ENCODE measurements around the gene GALNT7.

The GALNT7 gene

DNA sequence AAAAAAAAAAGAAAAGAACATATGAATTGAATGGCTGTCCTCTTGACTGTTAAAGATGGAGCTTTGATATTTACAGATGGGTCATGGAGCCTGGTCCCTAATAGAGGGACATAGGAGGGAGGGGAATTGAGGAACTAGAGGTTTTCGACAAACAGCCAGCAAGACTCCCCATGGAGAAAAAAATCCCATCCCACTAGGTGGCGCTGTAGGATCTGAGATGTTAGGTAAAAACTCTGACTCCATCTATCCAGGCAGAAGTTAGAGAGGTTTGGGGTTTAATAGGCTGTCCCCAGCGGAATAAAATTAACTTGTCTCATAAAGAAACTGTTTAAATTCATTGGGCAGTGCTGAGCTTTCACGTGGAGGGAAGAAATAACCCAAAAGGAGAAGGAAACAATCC lies 119.7 kb downstream of the GALNT7 start:
- CTCF ChIA-PET, result interaction anchor here (0.6 to 2.3 kb wide), 10 partner anchors 8 to 1252 kb away, joined by 3 to 13 read pairs (median 3); no protein-coding TSS in a partner anchor
- Histone ChIP-seq H3K4me1 (ENCODE audit: control insufficient read depth, insufficient read depth, low read length) (no peaks in the 10 kb centered on the region), H3K36me3 (ENCODE audit: control insufficient read depth in 2 of 2, insufficient read depth in 1 of 2, low read length in 2 of 2) (no peaks in the 10 kb centered on the region), H3K9me3 (ENCODE audit: control insufficient read depth, insufficient read depth, low read depth, low read length) (no peaks in the 10 kb centered on the region), H3K4me3 (ENCODE audit: low read depth, low read length) (no peak overlapping the region), H3K27ac (ENCODE audit: extremely low read depth, low read depth, low read length) (no peak overlapping the region)
- POLR2A ChIA-PET, result no interaction called here
- TF ChIP-seq ZNF626 (tag by site-specific recombination; IDR thresholded peaks at IDR 0.05) (no peak), ZNF654 (tag by site-specific recombination; IDR thresholded peaks at IDR 0.05; ENCODE audit: low read depth) (peak; percentile 30; the same call in 1 of the 2 replicates)

- Histone ChIP-seq H3K27ac (ENCODE audit: extremely low read depth, low read depth, low read length) (no peak overlapping the region), H3K4me3 (ENCODE audit: low read depth, low read length) (no peak overlapping the region), H3K9me3 (ENCODE audit: control insufficient read depth, insufficient read depth, low read depth, low read length) (no peaks in the 10 kb centered on the region), H3K36me3 (ENCODE audit: control insufficient read depth in 2 of 2, insufficient read depth in 1 of 2, low read length in 2 of 2) (no peaks in the 10 kb centered on the region), H3K4me1 (ENCODE audit: control insufficient read depth, insufficient read depth, low read length) (no peaks in the 10 kb centered on the region)
- ChIA-PET CTCF (interaction anchor here (0.7 to 2.3 kb wide), 4 partner anchors 8 to 496 kb away, joined by 3 to 13 read pairs (median 4); no protein-coding TSS in a partner anchor), POLR2A (no interaction called here)
- TF ChIP-seq ZNF514 (tag by site-specific recombination; IDR thresholded peaks at IDR 0.05) (no peak), ZBTB8A (tag by site-specific recombination; IDR thresholded peaks at IDR 0.05) (no peak), ZNF529 (tag by site-specific recombination; IDR thresholded peaks at IDR 0.05; ENCODE audit: insufficient replicate concordance) (no peak), ZNF555 (tag by site-specific recombination; conservative IDR thresholded peaks at IDR 0.05) (no peak), HOXA7 (CRISPR knock-in tag; IDR thresholded peaks at IDR 0.05; ENCODE audit: borderline replicate concordance) (no peak), CTCF (tag by site-specific recombination; IDR thresholded peaks at IDR 0.05) (no peak), SCRT2 (tag by site-specific recombination; IDR thresholded peaks at IDR 0.05) (no peak), ZBTB49 (tag by site-specific recombination; IDR thresholded peaks at IDR 0.05; ENCODE audit: low read depth) (no peak), ZNF10 (tag by site-specific recombination; IDR thresholded peaks at IDR 0.05) (no peak), ZBTB7A (tag by site-specific recombination; IDR thresholded peaks at IDR 0.05; ENCODE audit: low read depth) (no peak), OVOL3 (tag by site-specific recombination; IDR thresholded peaks at IDR 0.05) (no peak), RBAK (tag by site-specific recombination; IDR thresholded peaks at IDR 0.05) (no peak), ZNF791 (tag by site-specific recombination; IDR thresholded peaks at IDR 0.05) (no peak), KLF1 (tag by site-specific recombination; IDR thresholded peaks at IDR 0.05) (no peak)
- TF ChIP-seq, protein P1, sequence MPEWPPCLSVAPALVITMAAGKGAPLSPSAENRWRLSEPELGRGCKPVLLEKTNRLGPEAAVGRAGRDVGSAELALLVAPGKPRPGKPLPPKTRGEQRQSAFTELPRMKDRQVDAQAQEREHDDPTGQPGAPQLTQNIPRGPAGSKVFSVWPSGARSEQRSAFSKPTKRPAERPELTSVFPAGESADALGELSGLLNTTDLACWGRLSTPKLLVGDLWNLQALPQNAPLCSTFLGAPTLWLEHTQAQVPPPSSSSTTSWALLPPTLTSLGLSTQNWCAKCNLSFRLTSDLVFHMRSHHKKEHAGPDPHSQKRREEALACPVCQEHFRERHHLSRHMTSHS (tag by site-specific recombination; IDR thresholded peaks at IDR 0.05), result no peak
- TF ChIP-seq, protein P2, sequence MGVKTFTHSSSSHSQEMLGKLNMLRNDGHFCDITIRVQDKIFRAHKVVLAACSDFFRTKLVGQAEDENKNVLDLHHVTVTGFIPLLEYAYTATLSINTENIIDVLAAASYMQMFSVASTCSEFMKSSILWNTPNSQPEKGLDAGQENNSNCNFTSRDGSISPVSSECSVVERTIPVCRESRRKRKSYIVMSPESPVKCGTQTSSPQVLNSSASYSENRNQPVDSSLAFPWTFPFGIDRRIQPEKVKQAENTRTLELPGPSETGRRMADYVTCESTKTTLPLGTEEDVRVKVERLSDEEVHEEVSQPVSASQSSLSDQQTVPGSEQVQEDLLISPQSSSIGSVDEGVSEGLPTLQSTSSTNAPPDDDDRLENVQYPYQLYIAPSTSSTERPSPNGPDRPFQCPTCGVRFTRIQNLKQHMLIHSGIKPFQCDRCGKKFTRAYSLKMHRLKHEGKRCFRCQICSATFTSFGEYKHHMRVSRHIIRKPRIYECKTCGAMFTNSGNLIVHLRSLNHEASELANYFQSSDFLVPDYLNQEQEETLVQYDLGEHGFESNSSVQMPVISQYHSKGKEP (tag by site-specific recombination; IDR thresholded peaks at IDR 0.05), result no peak
- TF ChIP-seq, protein P3, sequence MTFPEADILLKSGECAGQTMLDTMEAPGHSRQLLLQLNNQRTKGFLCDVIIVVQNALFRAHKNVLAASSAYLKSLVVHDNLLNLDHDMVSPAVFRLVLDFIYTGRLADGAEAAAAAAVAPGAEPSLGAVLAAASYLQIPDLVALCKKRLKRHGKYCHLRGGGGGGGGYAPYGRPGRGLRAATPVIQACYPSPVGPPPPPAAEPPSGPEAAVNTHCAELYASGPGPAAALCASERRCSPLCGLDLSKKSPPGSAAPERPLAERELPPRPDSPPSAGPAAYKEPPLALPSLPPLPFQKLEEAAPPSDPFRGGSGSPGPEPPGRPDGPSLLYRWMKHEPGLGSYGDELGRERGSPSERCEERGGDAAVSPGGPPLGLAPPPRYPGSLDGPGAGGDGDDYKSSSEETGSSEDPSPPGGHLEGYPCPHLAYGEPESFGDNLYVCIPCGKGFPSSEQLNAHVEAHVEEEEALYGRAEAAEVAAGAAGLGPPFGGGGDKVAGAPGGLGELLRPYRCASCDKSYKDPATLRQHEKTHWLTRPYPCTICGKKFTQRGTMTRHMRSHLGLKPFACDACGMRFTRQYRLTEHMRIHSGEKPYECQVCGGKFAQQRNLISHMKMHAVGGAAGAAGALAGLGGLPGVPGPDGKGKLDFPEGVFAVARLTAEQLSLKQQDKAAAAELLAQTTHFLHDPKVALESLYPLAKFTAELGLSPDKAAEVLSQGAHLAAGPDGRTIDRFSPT (tag by site-specific recombination; IDR thresholded peaks at IDR 0.05), result no peak
- TF ChIP-seq, protein P4, sequence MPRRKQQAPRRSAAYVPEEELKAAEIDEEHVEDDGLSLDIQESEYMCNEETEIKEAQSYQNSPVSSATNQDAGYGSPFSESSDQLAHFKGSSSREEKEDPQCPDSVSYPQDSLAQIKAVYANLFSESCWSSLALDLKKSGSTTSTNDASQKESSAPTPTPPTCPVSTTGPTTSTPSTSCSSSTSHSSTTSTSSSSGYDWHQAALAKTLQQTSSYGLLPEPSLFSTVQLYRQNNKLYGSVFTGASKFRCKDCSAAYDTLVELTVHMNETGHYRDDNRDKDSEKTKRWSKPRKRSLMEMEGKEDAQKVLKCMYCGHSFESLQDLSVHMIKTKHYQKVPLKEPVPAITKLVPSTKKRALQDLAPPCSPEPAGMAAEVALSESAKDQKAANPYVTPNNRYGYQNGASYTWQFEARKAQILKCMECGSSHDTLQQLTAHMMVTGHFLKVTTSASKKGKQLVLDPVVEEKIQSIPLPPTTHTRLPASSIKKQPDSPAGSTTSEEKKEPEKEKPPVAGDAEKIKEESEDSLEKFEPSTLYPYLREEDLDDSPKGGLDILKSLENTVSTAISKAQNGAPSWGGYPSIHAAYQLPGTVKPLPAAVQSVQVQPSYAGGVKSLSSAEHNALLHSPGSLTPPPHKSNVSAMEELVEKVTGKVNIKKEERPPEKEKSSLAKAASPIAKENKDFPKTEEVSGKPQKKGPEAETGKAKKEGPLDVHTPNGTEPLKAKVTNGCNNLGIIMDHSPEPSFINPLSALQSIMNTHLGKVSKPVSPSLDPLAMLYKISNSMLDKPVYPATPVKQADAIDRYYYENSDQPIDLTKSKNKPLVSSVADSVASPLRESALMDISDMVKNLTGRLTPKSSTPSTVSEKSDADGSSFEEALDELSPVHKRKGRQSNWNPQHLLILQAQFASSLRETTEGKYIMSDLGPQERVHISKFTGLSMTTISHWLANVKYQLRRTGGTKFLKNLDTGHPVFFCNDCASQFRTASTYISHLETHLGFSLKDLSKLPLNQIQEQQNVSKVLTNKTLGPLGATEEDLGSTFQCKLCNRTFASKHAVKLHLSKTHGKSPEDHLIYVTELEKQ (tag by site-specific recombination; IDR thresholded peaks at IDR 0.05; ENCODE audit: borderline replicate concordance), result no peak
These were observed 120.2 kb downstream of the GALNT7 start for GRCh38 chr4:173288698-173289352.
